GM19025 (cell line): Measurements from ENCODE around the gene DDX1.

Source experiments
- ATAC-seq: cut with Tn5 transposase; IDR thresholded peaks from one replicate; pipeline ENCODE4 v1.9.1; 2021; ENCODE audit warnings: mild to moderate bottlenecking, low read depth, moderate library complexity; ENCODE audit not compliant: unreplicated experiment

DDX1 gene

DNA sequence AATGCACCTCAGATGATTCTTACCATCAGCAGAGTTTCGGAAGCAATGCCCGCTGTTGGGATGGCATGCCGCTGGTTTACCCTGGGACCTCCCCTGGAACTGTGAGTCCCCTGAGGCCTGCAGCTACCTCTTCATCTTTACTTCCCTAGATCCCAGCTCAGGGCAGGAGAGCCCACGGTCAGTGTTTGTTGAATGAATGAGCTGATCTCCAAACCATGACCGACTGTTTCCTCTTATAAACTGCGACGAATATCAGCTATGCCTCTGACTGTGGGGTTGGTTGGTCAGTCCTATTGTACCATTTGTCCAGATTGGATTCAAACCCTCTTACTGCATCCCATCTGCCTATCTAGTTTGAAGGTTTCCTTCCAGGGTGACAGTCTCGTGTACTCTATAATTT is 64.4 kb downstream of the DDX1 start:
- no peak for ATAC-seq

GRCh38 chr2:15657759-15658158 is 66.1 kb downstream of the DDX1 start:
- no peak for ATAC-seq

GRCh38 chr2:15658911-15659310 is 67.2 kb downstream of the DDX1 start:
- no peak for ATAC-seq

DNA sequence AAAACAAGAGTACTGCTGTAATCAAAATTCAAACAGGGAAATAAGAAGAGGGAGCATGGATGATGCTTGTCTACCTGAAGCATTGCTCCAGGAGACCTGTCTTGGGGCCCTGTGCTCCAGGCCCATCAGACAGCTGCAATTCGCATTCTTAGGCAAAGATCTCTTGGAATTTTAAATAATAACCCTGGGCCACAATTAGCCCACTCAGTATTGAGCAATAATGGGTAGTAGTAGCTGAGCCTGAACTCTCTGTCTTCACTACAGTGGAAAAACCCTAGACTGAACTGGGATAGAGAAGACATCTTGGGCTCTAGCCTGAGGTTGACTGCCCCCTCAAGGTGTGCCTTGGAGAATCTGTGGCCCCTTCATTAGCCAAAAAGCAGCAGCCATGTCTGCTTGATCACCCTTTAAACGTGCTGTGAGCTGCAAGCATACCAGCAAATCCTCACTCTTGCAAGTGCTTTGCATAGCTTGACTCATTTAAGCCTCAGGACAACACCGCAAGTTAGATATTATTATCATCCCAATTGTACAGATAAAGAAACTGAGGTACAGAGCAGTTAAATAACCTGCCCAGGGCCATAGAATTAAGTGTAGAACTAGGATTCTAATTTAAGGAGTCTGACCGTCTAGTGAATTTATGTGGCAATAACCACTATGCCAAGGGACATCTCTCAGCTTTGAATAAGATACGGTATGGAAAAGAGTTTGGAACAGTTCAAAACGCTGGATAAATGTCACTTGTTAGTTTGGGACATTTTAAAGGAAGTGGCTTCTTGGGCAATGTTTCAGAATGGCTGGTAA is 69.0 kb downstream of the DDX1 start:
- no peak for ATAC-seq

GRCh38 chr2:15661295-15661569 is 69.6 kb downstream of the DDX1 start:
- ATAC-seq = no peak

- no peak for ATAC-seq
Measured at GRCh38 chr2:15662026-15662425, 70.4 kb downstream of the DDX1 start.

- no peak for ATAC-seq
Measured at GRCh38 chr2:15662579-15662978, 70.9 kb downstream of the DDX1 start.

DNA sequence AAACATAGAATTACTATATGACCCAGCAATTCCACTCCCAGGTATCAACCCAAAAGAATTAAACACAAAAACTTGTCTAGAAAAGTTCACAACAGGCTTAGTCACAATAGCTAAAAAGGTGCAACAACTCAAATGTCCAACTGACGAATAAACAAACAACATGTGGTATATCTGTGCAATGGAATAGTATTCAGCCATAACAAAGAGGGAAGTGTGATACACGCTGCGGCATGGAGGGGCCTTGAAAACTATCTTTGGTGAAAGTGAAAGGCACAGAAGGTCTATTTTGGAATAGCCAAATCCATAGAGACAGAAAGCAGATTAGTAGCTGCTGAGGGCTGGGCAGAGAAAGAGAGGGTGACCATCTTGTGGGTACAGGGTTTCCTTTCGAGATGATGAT is 72.1 kb downstream of the DDX1 start:
- no peak for ATAC-seq

DNA sequence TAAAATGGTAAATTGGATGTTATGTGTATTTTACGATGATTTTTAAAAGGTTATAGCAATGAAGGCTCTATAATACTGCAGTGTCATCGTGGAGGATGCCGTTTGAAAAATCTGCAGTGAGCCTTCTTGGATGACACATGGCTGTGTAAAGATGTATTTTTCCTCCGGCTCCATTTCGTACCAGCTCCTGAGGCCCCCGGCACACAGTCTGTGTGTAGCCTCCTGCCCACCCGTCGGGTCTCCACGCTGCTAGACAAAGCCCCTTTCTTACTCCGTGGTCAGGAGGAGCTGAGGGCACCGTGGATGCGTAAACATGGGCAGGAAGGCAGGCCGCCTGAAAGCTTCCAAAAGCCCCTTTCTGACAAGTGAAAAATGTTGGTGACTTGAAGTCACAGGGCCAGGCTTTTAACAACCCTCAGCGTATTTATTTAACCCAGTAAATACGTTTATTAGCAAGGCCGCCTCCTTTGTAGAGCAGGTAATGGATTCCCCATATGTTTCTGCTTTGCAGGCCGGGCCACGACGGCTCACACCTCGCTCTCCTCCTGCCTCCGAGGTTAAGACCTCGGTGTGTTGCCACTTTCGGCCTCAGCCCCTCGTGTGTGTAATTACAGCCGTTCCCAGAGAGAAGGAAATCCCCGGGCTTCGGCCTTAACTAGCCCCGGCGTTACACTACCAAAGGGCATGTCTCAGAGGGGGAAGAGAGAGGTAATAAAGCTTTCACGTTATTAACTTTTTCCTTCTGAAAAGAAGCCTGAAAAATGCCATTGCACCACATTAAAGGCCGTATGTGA is 72.8 kb downstream of the DDX1 start:
- no peak for ATAC-seq

- no peak for ATAC-seq
Measured at GRCh38 chr2:15665067-15665942, 73.6 kb downstream of the DDX1 start.

- no peak for ATAC-seq
Measured at GRCh38 chr2:15665943-15666460, 74.3 kb downstream of the DDX1 start.

DNA sequence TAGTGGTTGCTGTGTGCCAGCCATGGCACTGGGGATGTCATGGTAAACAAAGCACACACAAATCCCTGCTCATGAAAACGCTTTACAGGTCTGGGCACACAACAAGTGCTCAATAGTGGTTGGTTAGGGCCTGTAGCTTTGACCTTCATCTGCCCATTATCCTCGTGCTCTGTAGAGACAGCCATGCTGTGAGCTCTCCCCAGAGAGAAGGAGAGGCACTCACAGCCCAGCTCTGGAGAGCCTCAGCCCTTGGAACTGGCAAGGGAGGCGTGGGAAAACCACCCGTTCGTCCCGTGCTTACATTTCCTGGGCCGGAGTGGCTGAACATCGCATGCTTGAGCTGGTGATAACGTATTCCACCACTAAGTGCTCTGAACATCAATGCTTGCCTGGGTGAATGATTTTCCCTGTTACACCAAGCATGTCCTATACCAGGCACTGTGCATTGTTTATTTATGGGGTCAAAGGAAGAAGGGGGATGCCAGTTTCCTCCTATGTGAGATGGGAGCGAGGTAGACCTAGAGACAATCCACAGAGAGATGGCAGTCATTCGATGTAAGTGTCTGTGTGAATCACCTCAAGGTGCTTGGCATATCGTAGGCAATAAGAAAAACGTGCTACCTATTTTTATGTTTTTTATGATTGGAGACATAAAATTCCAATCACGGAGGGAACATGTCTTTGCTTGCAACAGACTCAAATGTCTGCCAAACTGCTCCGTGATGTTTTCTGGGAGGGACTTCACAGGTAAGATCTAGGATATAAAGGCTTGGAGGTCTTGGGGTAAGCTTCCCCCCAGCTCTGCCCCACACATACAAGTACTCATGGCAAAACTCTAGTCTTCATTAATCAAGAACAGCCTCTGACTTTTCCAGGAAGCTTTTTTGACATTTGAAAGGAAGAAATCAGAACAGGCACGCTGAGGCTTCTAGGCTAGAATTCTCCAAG is 75.5 kb downstream of the DDX1 start:
- no peak for ATAC-seq

DNA sequence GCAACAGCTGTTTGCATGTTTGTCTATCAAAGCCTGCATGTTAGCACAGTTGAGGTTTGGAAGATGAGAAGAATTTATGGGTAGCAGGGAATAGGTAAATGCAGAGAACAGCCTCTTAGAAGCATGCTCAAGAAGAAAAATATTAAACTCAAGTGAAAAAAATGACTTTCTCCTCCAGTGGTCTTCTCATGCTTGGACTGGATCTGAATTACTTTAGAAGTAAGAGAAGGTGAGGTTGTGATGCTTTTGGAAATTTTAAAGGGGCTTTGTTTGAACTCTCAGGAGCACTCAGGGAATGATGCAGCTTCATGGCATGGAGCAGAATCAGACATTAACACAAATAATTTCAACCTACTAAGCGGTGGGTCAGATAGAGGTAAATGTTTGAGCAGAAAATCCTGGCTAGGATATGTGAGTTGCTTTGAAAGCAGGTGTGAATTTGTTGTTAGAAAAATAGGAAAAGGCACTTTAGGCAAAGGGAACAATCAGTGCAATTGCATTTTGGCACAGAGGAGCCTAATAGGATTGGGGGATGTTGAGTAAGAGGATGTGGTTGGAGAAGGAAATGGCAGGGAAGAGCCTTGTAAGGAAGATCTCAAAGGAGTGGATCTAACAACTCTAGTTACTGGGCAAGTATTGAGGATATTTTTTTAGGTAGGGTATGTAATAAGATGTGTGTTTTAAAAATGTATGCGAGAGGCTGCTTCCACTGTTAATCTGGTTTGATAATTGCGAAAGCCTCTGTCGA is 76.3 kb downstream of the DDX1 start:
- ATAC-seq = no peak

DNA sequence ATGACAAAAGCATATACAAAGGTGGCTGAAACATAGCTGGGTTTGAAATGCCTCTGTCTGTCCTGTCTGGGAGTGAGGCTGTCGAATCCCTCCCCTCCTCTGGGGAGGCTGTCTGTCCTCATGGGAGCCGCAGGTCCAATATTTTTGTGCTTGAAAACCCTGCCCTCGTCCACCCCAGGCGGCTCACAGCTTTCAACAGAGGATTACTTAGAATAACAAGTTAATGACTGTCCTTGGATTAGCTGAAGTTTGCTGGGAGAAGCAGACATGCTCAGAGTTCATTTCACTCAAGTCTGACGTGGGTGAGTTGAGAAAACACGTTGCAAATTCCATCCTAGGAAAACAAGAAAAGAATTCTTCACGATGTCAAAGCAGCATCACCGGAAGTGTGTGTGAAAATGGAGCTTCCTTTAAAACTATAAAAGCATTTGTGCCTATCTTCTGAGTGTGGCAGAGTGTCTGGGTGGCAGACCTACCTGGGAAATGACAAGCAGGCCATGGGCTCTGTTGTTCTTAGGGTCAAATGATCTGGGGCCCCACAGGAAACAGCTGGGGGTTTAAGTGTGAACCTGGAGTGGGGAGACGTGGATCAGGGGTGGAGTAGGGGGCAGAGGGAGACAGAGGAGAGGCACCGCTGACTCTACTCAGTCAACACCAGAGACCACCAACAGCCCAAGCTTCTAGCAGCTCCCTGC is 77.1 kb downstream of the DDX1 start:
- ATAC-seq = no peak

- ATAC-seq = no peak
Measured at GRCh38 chr2:15669375-15669910, 77.8 kb downstream of the DDX1 start.

DNA sequence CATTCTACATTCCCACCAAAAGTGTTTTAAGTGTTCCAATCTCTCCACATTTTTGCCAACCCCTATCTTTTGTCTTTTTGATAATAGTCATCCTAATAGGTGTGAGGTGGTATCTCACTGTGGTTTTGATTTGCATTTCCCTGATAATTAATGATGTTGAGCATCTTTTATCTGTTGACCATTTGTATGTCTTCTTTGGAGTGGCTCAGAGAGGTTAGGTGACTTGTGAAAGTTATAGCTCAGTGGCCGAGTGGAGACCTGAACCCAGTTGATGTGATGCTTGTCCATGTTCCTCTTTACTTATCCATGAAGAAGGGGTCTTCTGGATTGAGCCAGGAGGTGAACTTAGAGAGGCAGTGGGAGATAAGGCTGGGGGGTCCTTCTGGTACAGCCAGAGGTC is 78.8 kb downstream of the DDX1 start:
- ATAC-seq = no peak

DNA sequence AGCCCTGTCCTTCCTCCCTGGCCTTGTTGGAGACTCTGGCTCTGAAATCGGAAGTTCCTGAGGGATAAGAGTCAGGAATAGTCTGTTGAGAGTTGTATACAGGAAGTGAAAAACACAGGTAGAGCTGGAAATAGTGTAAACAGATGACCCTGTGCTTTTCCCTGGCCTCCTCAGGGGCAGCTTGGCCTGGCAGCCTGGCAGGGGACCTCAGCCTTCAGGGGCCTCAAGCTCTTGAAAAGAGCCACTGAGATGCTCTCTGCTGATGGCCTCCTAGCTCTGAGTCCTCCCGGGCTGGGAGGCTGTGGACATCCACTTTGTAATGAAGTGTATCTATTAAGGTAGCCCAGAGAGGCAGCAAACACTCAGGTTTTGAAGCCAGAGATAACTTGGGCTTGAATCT is 79.3 kb downstream of the DDX1 start:
- no peak for ATAC-seq

DNA sequence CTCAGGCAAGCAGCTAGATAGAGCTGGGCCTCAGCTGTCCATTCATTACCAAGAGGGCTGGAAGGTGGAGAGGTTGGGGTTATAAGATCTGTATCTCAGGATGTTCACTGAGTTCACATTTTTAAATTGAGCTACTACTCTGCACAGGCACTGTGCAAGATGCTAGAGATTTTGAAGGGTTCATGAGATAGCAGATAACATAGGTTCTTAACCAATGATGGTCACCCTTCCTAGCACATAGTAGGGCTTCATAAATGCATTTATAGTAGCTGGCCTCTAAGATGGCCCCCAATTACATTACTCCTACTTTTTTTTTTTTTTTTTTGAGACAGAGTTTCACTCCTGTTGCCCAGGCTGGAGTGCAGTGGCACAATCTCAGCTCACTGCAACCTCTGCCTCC is 79.7 kb downstream of the DDX1 start:
- no peak for ATAC-seq
